ENCODE measurements around the gene OR2AE1. TPM values are rescaled to one million over a fixed set of nuclear protein-coding genes. Genes with fewer than 3 reads are reported as not detected.

OR2AE1 gene
- total and polyA plus RNA-seq, 9 of the 15 experiments (the other 6 are each of a cell fraction or from before 2014, with no cell fraction given): 0.27 TPM; not detected in 8

DNA sequence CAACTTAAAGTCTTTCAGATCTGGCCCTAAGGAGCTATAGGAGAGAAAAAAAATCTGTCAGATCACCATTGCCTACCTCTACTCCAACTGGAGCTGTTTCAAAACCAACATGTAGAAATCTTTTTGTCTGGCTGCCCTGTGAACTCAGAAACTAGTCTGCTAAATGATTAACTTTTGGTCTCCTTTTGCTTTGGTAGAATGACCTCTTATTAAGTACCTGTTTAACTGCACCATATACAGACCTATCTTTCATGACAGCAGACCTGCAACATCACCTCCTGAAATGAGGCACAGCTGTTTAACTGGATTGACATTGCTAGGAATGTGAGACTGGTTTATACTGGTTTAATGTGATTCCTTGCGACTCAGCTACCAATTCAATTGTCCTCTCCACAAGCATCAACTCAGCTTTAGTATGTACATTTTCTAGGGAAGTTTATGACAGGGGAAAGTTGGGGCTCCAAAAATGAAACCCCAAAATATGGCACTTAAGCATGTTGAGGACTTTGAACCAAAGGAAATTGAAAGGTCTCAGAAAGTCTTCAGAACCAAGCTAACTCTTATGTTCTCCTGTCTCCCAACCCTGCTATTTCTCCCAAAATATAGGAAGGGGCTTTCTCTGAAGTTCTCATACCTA, 47.2 kb downstream of the OR2AE1 start (continued):
- TF ChIP-seq, protein P1, sequence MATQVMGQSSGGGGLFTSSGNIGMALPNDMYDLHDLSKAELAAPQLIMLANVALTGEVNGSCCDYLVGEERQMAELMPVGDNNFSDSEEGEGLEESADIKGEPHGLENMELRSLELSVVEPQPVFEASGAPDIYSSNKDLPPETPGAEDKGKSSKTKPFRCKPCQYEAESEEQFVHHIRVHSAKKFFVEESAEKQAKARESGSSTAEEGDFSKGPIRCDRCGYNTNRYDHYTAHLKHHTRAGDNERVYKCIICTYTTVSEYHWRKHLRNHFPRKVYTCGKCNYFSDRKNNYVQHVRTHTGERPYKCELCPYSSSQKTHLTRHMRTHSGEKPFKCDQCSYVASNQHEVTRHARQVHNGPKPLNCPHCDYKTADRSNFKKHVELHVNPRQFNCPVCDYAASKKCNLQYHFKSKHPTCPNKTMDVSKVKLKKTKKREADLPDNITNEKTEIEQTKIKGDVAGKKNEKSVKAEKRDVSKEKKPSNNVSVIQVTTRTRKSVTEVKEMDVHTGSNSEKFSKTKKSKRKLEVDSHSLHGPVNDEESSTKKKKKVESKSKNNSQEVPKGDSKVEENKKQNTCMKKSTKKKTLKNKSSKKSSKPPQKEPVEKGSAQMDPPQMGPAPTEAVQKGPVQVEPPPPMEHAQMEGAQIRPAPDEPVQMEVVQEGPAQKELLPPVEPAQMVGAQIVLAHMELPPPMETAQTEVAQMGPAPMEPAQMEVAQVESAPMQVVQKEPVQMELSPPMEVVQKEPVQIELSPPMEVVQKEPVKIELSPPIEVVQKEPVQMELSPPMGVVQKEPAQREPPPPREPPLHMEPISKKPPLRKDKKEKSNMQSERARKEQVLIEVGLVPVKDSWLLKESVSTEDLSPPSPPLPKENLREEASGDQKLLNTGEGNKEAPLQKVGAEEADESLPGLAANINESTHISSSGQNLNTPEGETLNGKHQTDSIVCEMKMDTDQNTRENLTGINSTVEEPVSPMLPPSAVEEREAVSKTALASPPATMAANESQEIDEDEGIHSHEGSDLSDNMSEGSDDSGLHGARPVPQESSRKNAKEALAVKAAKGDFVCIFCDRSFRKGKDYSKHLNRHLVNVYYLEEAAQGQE (IDR thresholded peaks at IDR 0.05; ENCODE audit: borderline replicate concordance): peak; percentile 88
- TF ChIP-seq, protein P1 (CRISPR knock-in tag; IDR thresholded peaks at IDR 0.05; ENCODE audit: low read depth): no peak
- no peak for TF ChIP-seq GABPB2 (CRISPR knock-in tag; conservative IDR thresholded peaks at IDR 0.05)
- TF ChIP-seq SETDB1 (IDR thresholded peaks at IDR 0.05; ENCODE audit: low read length): no peak
- no peak for TF ChIP-seq NCOR1 (IDR thresholded peaks at IDR 0.05)
- no peak for TF ChIP-seq ZNF79 (CRISPR knock-in tag; IDR thresholded peaks at IDR 0.05; ENCODE audit: low read depth)
- TF ChIP-seq, protein P2, sequence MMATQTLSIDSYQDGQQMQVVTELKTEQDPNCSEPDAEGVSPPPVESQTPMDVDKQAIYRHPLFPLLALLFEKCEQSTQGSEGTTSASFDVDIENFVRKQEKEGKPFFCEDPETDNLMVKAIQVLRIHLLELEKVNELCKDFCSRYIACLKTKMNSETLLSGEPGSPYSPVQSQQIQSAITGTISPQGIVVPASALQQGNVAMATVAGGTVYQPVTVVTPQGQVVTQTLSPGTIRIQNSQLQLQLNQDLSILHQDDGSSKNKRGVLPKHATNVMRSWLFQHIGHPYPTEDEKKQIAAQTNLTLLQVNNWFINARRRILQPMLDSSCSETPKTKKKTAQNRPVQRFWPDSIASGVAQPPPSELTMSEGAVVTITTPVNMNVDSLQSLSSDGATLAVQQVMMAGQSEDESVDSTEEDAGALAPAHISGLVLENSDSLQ (IDR thresholded peaks at IDR 0.05): peak; percentile 53; the same call in 1 of the 2 replicates
- TF ChIP-seq, protein P3, sequence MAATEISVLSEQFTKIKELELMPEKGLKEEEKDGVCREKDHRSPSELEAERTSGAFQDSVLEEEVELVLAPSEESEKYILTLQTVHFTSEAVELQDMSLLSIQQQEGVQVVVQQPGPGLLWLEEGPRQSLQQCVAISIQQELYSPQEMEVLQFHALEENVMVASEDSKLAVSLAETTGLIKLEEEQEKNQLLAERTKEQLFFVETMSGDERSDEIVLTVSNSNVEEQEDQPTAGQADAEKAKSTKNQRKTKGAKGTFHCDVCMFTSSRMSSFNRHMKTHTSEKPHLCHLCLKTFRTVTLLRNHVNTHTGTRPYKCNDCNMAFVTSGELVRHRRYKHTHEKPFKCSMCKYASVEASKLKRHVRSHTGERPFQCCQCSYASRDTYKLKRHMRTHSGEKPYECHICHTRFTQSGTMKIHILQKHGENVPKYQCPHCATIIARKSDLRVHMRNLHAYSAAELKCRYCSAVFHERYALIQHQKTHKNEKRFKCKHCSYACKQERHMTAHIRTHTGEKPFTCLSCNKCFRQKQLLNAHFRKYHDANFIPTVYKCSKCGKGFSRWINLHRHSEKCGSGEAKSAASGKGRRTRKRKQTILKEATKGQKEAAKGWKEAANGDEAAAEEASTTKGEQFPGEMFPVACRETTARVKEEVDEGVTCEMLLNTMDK (IDR thresholded peaks at IDR 0.05; ENCODE audit: borderline replicate concordance, insufficient read depth, low read depth, low read length, poor library complexity, severe bottlenecking): no peak
- TF ChIP-seq, protein P4, sequence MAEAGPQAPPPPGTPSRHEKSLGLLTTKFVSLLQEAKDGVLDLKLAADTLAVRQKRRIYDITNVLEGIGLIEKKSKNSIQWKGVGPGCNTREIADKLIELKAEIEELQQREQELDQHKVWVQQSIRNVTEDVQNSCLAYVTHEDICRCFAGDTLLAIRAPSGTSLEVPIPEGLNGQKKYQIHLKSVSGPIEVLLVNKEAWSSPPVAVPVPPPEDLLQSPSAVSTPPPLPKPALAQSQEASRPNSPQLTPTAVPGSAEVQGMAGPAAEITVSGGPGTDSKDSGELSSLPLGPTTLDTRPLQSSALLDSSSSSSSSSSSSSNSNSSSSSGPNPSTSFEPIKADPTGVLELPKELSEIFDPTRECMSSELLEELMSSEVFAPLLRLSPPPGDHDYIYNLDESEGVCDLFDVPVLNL (CRISPR knock-in tag; IDR thresholded peaks at IDR 0.05; ENCODE audit: low read depth): no peak
- TF ChIP-seq KAT2B (IDR thresholded peaks at IDR 0.05; ENCODE audit: low read depth, low read length): no peak
- TF ChIP-seq, protein P5, sequence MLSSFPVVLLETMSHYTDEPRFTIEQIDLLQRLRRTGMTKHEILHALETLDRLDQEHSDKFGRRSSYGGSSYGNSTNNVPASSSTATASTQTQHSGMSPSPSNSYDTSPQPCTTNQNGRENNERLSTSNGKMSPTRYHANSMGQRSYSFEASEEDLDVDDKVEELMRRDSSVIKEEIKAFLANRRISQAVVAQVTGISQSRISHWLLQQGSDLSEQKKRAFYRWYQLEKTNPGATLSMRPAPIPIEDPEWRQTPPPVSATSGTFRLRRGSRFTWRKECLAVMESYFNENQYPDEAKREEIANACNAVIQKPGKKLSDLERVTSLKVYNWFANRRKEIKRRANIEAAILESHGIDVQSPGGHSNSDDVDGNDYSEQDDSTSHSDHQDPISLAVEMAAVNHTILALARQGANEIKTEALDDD (IDR thresholded peaks at IDR 0.05): peak; percentile 52; the same call in 1 of the 2 replicates
- no peak for TF ChIP-seq KDM5B (IDR thresholded peaks at IDR 0.05; ENCODE audit: insufficient replicate concordance, low read depth, low read length)
- TF ChIP-seq BCL6 (CRISPR knock-in tag; IDR thresholded peaks at IDR 0.05): no peak

All from K562 (cell line).